HG03095 (cell line): ENCODE measurements around the gene LCE2B.

Experiments used
- ATAC-seq: cut with Tn5 transposase; IDR thresholded peaks from one replicate; pipeline ENCODE4 v1.9.1; 2021; ENCODE audit warnings: moderate library complexity; ENCODE audit not compliant: unreplicated experiment

LCE2B gene

GRCh38 chr1:152728986-152729385 is 43.1 kb downstream of the LCE2B start:
- ATAC-seq = no peak

GRCh38 chr1:152735648-152736047 is 49.7 kb downstream of the LCE2B start:
- ATAC-seq = no peak
